Body of pancreas (tissue), 4 donors: Measurements from ENCODE around the gene SLC15A2.

Source experiments
- CTCF ChIP-seq, 7 experiments: fragments of 450-650 bp in 4 of 7; fragments of 200-600 bp in 3 of 7; sonication (generic) in 3 of 7; IDR thresholded peaks; one replicate each; pipeline ENCODE4 v1.5.1; 2016 to 2019; ENCODE audit warnings: antibody characterized with exemption in 7 of 7
- POLR2A ChIP-seq, 3 donors: fragments of 450-650 bp; IDR thresholded peaks; one replicate each; pipeline ENCODE4 v1.6.1; 2016; ENCODE audit warnings: antibody characterized with exemption in 3 of 3, mild to moderate bottlenecking in 2 of 3

DNA sequence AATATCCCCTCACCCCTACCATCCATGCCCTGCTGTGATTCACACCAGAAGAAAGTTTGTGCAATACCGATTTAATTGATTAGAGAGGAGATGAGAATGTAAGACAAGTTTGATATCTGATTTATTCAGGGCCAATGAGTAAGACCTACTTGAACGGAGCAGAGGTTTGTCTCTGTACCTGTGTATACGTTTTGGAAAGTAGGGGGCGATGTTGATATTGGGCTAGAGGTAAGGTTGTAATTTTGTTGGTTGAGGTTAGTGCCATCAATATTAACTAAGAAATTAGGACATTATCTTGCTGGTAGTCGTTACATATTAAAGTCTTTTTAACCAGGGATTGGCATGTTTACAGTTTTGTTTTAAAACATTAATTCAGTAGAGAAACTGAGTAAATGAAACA lies 38.6 kb upstream of the SLC15A2 start:
- TF ChIP-seq CTCF (IDR thresholded peaks at IDR 0.05) (peak in 6 of 7 experiments; percentile 13 to 51 (median 37)), POLR2A (IDR thresholded peaks at IDR 0.05) (no peak)
